GM18907 (cell line): ENCODE data around the gene ADIPOQ.
A peak's percentile ranks its signal among the peaks of the same experiment; 100 is the strongest.
"Not testable (repeated sequence)": the region's sequence is repeated elsewhere in the genome, so short reads cannot be mapped to it uniquely, and the experiment has no call there.

Experiments
- ATAC-seq: cut with Tn5 transposase; IDR thresholded peaks from one replicate; pipeline ENCODE4 v1.9.1; 2021; ENCODE audit warnings: mild to moderate bottlenecking, moderate library complexity; ENCODE audit not compliant: unreplicated experiment

ADIPOQ gene

DNA sequence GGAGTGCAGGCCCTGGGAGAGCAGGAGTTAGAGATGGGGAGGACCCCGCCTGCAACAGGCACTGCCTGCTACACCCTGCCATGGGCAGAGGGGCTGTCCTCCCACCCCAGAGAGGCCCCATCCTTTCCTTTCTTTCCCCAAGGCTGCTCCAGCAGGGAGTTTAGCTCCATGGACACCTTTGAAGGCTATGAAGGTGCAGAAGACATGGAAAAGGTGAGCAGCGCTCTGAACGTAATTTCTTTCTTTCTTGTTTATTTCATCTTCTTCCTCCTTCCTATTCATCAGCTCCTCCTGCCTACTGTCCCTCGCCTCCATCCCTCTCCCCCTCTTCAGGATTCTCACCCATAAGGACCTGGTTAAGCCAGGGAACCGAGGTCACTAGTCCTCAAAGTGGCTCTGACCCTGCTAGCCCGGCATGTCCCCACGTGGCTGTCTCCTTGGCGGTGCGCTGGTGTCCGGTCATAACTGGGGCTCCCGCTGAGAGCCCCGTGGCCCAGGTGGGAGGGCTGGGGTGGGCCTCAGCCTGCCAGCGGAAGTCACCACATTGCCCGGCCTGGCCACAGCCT, 16.0 kb upstream of the ADIPOQ start:
- ATAC-seq, result no peak

DNA sequence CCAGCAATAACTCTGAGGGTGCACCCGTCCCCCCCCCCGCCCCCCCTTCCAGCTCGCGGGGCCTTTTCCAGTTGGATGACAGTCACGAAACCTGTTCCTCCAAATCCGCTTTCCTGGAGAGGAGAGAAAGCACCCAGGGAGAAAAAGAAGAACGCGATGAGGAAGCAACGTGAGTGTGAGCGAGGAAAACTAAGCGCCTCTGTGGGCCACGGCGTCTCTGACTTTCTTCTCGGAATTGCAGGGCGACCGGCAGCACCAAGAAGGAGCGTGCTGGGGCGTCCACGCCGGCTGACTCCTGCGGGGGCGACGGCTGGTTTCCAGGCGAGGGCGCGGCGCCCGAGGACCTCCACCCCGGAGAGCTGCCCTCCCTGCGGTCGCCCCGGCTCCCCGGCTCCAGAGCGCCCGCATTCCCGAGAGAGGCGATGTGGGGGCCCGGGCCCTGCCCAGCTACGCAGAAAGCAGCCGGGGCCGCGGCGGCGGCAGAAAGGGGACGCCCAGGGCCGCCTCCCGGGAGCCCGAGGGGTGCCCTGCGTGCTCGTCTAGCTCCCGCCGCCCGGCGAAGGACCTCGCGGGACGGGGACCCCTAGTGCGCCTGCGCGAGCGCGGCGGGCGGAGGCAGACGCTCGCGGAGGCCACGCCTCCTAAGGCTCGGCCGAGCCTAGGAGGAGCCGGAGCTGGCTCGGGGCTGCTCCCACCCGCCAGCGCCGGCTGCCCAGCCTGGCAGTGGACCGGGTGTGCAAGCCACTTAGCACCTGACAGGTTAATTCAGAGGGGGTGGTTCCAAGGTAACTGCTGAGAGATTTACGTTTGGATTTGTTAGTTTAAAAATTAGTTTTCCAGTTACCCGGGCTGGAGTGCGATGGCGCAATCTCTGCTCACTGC, 15.3 kb upstream of the ADIPOQ start:
- peak; percentile 82 for ATAC-seq

DNA sequence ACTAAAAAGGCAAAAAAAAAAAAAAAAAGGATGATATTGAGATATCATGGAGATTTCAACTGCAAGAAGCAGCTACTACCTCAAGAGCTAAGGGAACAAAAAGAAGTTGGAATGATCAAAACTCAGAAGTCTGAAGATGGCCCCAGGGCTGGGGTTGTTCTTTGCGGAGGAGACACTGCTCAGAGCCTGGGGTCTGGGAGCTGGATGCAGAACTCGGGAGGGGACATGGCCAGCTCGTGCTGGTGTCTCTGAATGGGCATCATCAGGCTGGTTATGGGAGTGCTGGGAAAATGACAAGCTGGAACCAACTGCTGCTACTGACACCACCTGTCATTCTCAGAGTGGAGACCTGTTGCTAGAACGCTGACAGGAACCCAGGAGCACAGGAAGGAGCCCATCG, 14.2 kb upstream of the ADIPOQ start:
- no peak for ATAC-seq

DNA sequence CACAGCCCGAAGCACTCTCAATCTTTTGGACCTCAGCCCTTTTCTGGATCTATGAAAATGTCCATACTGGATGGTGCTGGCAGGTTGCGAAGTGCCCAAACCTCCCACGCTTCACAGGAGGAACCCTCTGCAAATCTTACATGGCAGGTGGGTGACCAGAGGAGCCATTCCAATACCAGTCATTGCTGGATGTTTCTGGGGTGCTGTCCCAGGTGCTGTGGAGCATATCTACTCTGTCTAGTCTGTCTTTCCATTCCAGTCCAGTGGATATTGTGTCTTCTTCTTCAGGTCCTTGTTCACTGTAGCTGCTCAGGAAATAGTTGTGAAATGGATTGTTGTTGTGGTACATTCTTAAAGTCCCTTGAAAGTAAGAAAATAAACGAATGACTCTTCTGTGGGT, 10.7 kb upstream of the ADIPOQ start:
- ATAC-seq, result no peak

DNA sequence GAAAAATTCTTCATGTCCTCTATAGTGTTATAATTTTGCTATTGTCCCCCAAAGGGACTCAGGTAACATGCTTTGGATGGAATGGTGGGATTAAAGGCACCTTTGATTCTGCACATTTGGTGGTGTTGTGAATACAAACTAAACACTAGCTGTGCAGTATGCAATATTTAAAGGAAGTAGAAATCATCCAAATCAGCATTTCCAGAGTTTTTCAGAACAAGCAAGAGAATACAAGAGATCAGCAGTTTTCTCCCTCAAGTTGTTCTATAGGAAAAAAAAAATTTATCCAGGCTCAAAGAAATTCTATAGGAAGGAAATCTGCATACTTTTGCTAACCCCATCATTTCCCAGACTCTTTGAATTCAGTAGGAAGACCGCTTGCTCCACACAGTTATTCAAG, 10.2 kb upstream of the ADIPOQ start:
- no peak for ATAC-seq

DNA sequence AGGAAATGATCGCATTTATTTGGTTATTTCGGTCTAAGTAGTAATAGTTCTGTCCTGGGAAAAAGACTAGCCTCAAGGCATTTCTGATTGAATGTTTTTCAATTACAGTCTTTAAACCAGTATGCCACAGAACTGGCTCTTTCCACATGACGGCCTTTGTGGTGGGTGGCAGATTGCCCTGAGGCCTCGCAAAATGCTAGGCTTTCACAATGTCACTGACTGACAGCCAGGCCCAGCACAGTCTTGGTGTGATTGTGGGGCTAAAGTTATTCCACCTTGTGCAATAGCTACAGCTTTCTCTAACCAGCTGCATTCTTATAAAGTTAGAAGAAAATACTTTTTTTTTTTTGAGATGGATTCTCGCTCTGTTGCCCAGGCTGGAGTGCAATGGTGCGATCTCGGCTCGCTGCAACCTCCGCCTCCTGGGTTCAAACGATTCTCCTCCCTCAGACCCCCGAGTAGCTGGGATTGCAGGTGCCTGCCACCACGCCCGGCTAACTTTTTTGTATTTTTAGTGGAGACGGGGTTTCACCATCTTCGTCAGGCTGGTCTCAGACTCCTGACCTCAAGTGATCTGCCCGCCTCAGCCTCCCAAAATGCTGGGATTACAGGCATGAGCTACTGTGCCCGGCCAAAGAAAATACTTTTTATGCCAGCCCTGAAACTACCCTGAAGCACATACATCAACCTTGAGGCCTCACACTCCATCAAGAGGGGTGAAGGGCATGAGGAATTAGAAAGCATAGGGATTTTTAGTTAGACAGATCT, 2.5 kb upstream of the ADIPOQ start:
- no peak for ATAC-seq

DNA sequence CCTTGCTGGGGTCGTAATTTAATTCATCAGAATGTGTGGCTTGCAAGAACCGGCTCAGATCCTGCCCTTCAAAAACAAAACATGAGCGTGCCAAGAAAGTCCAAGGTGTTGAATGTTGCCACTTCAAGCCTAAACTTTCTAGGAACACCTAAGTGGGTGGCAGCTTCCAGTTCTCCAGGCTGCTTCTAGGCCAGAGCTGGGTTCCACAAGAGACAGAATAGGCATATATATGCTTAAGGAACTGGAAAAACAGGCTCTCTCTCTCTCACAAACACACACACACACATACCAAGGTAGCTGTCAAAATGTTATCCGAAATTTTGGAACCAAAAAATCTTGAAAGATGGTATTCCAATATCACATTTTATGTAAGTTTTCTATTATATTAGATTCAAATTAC, 890 bp upstream of the ADIPOQ start:
- ATAC-seq, result no peak

DNA sequence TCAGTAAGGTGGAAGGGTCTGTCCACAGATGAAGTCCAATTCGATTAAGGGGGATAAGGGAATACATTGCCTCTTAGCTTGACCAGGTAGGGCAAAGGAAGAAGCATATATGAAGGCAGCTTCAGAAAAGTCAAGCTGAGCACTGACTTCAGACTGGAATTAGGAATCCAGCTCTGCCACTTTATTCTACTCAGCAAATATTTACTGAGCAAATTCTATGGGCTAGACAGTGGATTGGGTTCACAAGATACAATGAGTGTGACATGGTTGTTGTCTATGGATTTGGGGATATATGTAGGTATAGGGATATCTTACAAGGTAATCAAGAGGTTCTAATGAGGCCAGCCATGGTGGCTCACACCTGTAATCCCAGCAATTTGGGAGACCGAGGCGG, 526 bp downstream of the ADIPOQ start:
- ATAC-seq, result no peak

DNA sequence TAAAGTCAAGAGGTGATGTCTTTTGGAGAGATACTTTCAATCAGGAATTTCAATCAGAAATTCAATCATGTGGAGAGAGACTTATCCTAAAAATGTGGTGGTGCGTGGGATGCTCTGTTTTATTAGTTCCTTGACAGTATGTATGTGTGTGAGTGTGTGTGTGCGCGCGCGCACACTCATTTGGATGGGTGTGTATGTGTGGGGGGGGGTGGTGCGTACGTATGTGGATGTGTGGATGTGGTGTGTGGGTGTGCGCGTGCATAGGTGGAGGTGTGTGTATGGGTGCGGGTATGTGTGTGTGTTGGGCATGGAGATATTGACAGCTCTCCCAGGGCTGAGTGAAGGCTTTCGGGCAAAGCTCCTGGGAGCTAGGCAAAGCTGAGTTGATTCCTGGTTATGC, 2.4 kb downstream of the ADIPOQ start:
- ATAC-seq, result no peak

DNA sequence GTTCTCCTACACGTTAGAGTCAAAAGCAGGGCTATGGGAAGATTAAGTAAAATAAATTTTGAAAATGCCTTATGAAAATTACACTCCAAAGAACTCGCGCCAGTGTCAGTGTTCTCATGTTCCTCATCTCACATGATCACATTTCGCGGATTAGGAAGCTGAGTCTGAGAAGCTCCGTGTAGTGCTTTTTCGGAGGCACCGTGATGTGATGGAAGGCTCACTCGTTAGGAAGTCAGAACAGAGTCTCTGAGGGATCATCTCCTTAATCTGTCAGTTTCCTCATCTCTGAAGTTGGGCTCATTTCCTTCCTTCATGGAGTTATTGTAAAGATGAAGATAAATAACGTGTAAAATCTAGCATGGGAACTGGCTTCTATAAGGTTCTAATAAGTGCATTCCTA, 3.2 kb downstream of the ADIPOQ start:
- no peak for ATAC-seq

DNA sequence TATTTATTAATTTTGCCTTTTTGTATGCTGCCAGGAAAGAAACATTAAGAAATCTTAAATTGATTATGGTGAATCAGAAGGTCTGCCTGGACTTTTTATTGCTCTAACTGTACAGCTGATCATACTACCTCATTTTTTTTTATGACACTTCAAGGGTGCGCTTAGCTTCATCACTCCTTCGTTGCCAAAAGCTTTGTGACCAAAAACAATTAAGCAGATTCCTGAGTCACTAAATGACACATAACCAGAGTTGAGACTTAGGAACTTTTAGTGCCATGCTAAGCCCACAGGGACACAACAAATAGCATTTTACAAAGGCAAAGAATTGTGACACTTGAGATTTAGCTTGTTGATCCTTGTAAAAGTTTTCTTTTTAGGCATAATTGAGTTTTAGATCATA, 4.9 kb downstream of the ADIPOQ start:
- ATAC-seq, result no peak

DNA sequence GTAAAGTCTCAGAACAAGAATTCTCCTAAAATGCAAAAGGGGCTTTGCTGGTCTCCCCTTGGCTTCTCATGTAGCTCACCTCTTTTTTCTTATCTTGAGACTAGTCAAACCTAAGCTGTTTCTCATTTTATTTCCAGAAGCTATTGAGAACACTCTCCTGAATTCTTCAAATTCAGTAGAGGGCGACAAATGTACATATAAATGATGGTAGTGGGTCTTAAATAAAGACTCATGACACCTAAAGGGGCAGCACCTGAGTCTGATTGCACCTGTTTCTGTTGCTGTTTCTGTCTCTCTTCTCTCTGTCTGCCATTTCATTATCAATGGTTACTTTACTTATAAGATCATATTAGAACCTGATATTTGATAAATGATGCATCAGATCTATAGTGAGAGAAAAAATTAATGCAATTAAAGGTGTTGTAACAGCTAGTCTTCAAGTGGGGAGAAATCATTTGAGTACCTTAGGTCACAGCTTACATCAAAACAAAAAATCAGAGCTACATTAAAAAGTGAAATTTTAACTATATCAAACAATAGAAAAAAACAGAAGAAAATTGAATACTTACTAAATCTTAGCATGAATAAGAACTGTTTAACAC, 7.0 kb downstream of the ADIPOQ start:
- no peak for ATAC-seq

DNA sequence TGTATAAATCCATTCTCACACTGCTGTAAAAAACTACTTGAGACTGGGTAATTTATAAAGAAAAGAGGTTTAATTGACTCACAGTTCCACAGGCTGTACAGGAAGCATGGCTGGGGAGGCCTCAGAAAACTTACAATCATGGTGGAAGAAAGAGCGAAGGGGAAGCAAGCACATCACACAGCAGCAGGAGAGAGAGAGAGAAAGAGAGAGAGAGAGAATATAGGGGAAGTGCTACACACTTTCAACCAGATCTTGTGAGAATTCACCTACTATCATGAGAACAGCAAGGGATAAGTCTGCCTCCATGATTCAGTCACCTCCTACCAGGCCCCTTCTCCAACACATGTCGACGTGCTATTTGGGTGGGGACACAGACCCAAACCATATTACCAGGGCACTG, 9.3 kb downstream of the ADIPOQ start:
- ATAC-seq, result not testable (repeated sequence)

DNA sequence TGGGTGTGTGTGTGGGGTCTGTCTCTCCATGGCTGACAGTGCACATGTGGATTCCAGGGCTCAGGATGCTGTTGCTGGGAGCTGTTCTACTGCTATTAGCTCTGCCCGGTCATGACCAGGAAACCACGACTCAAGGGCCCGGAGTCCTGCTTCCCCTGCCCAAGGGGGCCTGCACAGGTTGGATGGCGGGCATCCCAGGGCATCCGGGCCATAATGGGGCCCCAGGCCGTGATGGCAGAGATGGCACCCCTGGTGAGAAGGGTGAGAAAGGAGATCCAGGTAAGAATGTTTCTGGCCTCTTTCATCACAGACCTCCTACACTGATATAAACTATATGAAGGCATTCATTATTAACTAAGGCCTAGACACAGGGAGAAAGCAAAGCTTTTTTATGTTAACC, 10.5 kb downstream of the ADIPOQ start:
- ATAC-seq, result no peak

DNA sequence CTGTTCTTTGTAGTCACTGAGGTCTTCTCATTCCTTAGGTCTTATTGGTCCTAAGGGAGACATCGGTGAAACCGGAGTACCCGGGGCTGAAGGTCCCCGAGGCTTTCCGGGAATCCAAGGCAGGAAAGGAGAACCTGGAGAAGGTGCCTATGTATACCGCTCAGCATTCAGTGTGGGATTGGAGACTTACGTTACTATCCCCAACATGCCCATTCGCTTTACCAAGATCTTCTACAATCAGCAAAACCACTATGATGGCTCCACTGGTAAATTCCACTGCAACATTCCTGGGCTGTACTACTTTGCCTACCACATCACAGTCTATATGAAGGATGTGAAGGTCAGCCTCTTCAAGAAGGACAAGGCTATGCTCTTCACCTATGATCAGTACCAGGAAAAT, 11.6 kb downstream of the ADIPOQ start:
- no peak for ATAC-seq

DNA sequence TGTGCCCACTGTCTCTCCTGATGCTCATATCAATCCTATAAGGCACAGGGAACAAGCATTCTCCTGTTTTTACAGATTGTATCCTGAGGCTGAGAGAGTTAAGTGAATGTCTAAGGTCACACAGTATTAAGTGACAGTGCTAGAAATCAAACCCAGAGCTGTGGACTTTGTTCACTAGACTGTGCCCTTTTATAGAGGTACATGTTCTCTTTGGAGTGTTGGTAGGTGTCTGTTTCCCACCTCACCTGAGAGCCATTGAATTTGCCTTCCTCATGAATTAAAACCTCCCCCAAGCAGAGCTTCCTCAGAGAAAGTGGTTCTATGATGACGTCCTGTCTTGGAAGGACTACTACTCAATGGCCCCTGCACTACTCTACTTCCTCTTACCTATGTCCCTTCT, 12.4 kb downstream of the ADIPOQ start:
- no peak for ATAC-seq

DNA sequence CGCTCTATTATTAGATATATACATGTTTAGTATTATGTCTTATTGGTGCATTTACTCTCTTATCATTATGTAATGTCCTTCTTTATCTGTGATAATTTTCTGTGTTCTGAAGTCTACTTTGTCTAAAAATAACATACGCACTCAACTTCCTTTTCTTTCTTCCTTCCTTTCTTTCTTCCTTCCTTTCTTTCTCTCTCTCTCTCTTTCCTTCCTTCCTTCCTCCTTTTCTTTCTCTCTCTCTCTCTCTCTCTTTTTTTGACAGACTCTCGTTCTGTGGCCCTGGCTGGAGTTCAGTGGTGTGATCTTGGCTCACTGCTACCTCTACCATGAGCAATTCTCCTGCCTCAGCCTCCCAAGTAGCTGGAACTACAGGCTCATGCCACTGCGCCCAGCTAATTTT, 15.2 kb downstream of the ADIPOQ start:
- ATAC-seq, result no peak

DNA sequence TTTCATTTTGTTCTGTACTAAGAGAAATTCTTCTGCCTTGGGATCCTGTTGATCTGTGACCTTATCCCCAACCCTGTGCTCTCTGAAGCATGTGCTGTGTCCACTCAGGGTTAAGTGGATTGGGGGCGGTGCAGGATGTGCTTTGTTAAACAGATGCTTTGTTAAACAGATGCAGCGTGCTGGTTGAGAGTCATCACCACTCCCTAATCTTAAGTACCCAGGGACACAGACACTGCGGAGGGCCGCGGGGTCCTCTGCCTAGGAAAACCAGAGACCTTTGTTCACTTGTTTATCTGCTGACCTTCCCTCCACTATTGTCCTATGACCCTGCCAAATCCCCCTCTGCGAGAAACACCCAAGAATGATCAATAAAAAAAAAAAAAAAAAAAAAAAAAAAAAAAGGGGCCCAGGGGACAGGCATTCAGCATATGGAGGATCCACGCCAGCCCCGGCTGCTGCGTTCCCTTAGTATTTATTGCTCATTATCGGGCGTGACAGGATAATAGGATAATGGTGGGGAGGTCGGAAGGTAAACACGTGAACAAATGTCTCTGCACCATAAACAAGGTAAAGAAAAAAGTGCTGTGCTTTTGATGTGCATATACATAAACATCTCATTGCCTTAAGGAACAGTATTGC, 22.8 kb downstream of the ADIPOQ start:
- ATAC-seq, result not testable (repeated sequence)

DNA sequence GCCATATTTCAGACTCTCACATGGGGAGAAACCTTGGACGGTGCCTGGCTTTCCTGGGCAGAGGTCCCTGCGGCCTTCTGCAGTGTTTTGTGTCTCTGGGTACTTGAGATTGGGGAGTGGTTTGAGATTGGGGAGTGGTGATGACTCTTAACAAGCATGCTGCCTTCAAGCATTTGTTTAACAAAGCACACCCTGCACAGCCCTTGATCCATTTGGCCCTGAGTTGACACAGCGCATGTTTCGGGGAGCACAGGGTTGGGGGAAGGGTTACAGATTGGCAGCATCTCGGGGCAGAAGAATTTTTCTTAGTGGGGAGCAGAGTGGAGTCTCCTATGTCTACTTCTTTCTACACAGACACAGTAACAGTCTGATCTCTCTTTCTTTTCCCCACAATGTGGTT, 23.6 kb downstream of the ADIPOQ start:
- ATAC-seq, result not testable (repeated sequence)

DNA sequence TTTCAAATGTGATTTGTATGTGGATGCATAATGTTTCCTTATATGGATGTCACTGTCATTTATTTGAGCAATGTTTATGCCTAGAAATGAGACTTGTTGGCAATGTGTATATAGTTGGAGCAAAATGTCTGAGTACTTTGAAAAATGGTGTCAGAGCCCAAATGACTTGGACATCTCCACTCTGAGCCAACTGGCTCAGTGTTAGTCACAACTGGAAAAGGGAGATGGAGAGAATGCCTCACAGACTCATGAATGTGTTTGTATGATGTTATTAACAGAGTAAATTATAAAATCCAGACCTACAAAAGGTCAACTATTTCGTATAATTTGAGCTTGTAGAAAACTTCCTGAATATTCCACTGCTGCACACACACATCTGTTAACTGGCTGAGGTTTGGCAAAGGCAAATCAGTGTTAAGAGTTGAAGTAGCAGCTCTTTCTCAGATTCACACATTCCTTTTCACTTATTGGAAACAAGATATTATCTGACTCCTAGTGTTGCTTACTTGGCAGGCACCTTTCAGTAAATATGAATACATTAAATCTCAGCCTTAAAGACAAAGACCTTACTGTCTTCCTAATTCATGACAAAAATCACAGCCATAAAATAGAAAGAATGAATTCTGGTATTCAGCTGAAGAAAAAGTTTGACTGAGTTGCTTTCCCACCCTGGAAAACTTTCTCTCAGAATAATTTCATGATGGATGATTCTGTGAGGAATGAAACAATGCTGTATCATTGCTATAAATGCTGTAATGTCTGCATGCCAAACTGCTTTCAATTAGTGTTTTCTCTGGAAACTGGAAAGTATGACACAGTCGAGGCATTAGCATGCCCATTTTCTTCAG, 27.0 kb downstream of the ADIPOQ start:
- no peak for ATAC-seq
